ENCODE data around the gene MED14. TPM values are rescaled to one million over a fixed set of nuclear protein-coding genes. Genes with fewer than 3 reads are reported as not detected.

MED14 gene
- polyA plus RNA-seq, 2 donors: 7.4 to 9.8 TPM

- Histone ChIP-seq H3K4me3 (ENCODE audit: low read depth in 1 of 2, low read length in 2 of 2) (no peak overlapping the region), H3K36me3 (ENCODE audit: control insufficient read depth in 2 of 2, insufficient read depth in 2 of 2, low read length in 1 of 2) (peaks cover 0 to 3% of the 10 kb centered on the region in 2 donors), H3K9me3 (ENCODE audit: control insufficient read depth in 2 of 2, insufficient read depth in 1 of 2, low read depth in 1 of 2, low read length in 1 of 2) (peaks cover 0 to 8% of the 10 kb centered on the region in 2 donors), H3K4me1 (ENCODE audit: control insufficient read depth in 2 of 2, insufficient read depth in 2 of 2, low read length in 1 of 2) (no peaks in the 10 kb centered on the region), H3K27ac (ENCODE audit: low read depth in 2 of 2, low read length in 1 of 2) (no peak overlapping the region), H3K27me3 (ENCODE audit: control insufficient read depth in 1 of 2, insufficient read depth in 2 of 2, low read length in 2 of 2) (no peaks in the 10 kb centered on the region)
- WGBS, 2 donors: 87 to 93% methylated on average over 32 of the region's 32 CpGs
These were observed 111.7 kb downstream of the MED14 start for GRCh38 chrX:40623665-40624064.

- no peaks in the 10 kb centered on the region for H3K27me3 ChIP-seq (ENCODE audit: control insufficient read depth in 1 of 2, insufficient read depth in 2 of 2, low read length in 2 of 2)
- no peaks in the 10 kb centered on the region for H3K4me1 ChIP-seq (ENCODE audit: control insufficient read depth in 2 of 2, insufficient read depth in 2 of 2, low read length in 1 of 2)
- 89 to 97% methylated on average over 38 of the region's 38 CpGs for WGBS, 2 donors
- H3K36me3 ChIP-seq (ENCODE audit: control insufficient read depth in 2 of 2, insufficient read depth in 2 of 2, low read length in 1 of 2): peaks cover 0 to under 1% of the 10 kb centered on the region in 2 donors
- peaks cover 0 to 8% of the 10 kb centered on the region in 2 donors for H3K9me3 ChIP-seq (ENCODE audit: control insufficient read depth in 2 of 2, insufficient read depth in 1 of 2, low read depth in 1 of 2, low read length in 1 of 2)
- no peak within 1 kb of the TSS for H3K4me3 ChIP-seq (ENCODE audit: low read depth in 1 of 2, low read length in 2 of 2)
- H3K27ac ChIP-seq (ENCODE audit: low read depth in 2 of 2, low read length in 1 of 2): no peak within 1 kb of the TSS
These were observed 112.2 kb downstream of the MED14 start, which contains the start of gene MPC1L for GRCh38 chrX:40623139-40623536. TSS of gene MPC1L (plus strand) at chrX:40623428. CDS start at chrX:40623566, 138 bp downstream.

GRCh38 chrX:40622479-40623138, 112.7 kb downstream of the MED14 start:
- Histone ChIP-seq H3K4me3 (ENCODE audit: low read depth in 1 of 2, low read length in 2 of 2) (no peak overlapping the region), H3K4me1 (ENCODE audit: control insufficient read depth in 2 of 2, insufficient read depth in 2 of 2, low read length in 1 of 2) (no peaks in the 10 kb centered on the region), H3K9me3 (ENCODE audit: control insufficient read depth in 2 of 2, insufficient read depth in 1 of 2, low read depth in 1 of 2, low read length in 1 of 2) (peaks cover 0 to 8% of the 10 kb centered on the region in 2 donors), H3K27ac (ENCODE audit: low read depth in 2 of 2, low read length in 1 of 2) (no peak overlapping the region), H3K36me3 (ENCODE audit: control insufficient read depth in 2 of 2, insufficient read depth in 2 of 2, low read length in 1 of 2) (no peaks in the 10 kb centered on the region), H3K27me3 (ENCODE audit: control insufficient read depth in 1 of 2, insufficient read depth in 2 of 2, low read length in 2 of 2) (no peaks in the 10 kb centered on the region)
- WGBS, 2 donors: 85 to 86% methylated on average over 18 of the region's 18 CpGs

- 84 to 87% methylated on average over 7 of the region's 7 CpGs for WGBS, 2 donors
- no peaks in the 10 kb centered on the region for H3K4me1 ChIP-seq (ENCODE audit: control insufficient read depth in 2 of 2, insufficient read depth in 2 of 2, low read length in 1 of 2)
These were observed 117.8 kb downstream of the MED14 start for GRCh38 chrX:40617566-40617965.

GRCh38 chrX:40615976-40616375, 119.4 kb downstream of the MED14 start:
- 79 to 82% methylated on average over 9 of the region's 9 CpGs for WGBS, 2 donors
- H3K4me3 ChIP-seq (ENCODE audit: low read depth in 1 of 2, low read length in 2 of 2): no peak overlapping the region

More at GRCh38 chrX:40617566-40617965, 117.8 kb downstream of the MED14 start:
- no peaks in the 10 kb centered on the region for H3K36me3 ChIP-seq (ENCODE audit: control insufficient read depth in 2 of 2, insufficient read depth in 2 of 2, low read length in 1 of 2)
- no peaks in the 10 kb centered on the region for H3K27me3 ChIP-seq (ENCODE audit: control insufficient read depth in 1 of 2, insufficient read depth in 2 of 2, low read length in 2 of 2)
- peaks cover 0 to under 1% of the 10 kb centered on the region in 2 donors for H3K9me3 ChIP-seq (ENCODE audit: control insufficient read depth in 2 of 2, insufficient read depth in 1 of 2, low read depth in 1 of 2, low read length in 1 of 2)
- H3K27ac ChIP-seq (ENCODE audit: low read depth in 2 of 2, low read length in 1 of 2): no peak overlapping the region
- H3K4me3 ChIP-seq (ENCODE audit: low read depth in 1 of 2, low read length in 2 of 2): no peak overlapping the region

GRCh38 chrX:40612511-40612910, 122.8 kb downstream of the MED14 start:
- WGBS, 2 donors: 46 to 58% methylated on average over 4 of the region's 4 CpGs
- no peaks in the 10 kb centered on the region for H3K36me3 ChIP-seq (ENCODE audit: control insufficient read depth in 2 of 2, insufficient read depth in 2 of 2, low read length in 1 of 2)
- H3K4me3 ChIP-seq (ENCODE audit: low read depth in 1 of 2, low read length in 2 of 2): no peak overlapping the region
- no peak overlapping the region for H3K27ac ChIP-seq (ENCODE audit: low read depth in 2 of 2, low read length in 1 of 2)
- no peaks in the 10 kb centered on the region for H3K4me1 ChIP-seq (ENCODE audit: control insufficient read depth in 2 of 2, insufficient read depth in 2 of 2, low read length in 1 of 2)
- no peaks in the 10 kb centered on the region for H3K9me3 ChIP-seq (ENCODE audit: control insufficient read depth in 2 of 2, insufficient read depth in 1 of 2, low read depth in 1 of 2, low read length in 1 of 2)
- no peaks in the 10 kb centered on the region for H3K27me3 ChIP-seq (ENCODE audit: control insufficient read depth in 1 of 2, insufficient read depth in 2 of 2, low read length in 2 of 2)

More at GRCh38 chrX:40615976-40616375, 119.4 kb downstream of the MED14 start:
- no peak overlapping the region for H3K27ac ChIP-seq (ENCODE audit: low read depth in 2 of 2, low read length in 1 of 2)
- H3K9me3 ChIP-seq (ENCODE audit: control insufficient read depth in 2 of 2, insufficient read depth in 1 of 2, low read depth in 1 of 2, low read length in 1 of 2): no peaks in the 10 kb centered on the region
- H3K4me1 ChIP-seq (ENCODE audit: control insufficient read depth in 2 of 2, insufficient read depth in 2 of 2, low read length in 1 of 2): no peaks in the 10 kb centered on the region
- H3K27me3 ChIP-seq (ENCODE audit: control insufficient read depth in 1 of 2, insufficient read depth in 2 of 2, low read length in 2 of 2): no peaks in the 10 kb centered on the region
- H3K36me3 ChIP-seq (ENCODE audit: control insufficient read depth in 2 of 2, insufficient read depth in 2 of 2, low read length in 1 of 2): no peaks in the 10 kb centered on the region

- 72 to 82% methylated on average over 3 of the region's 3 CpGs for WGBS, 2 donors
- Histone ChIP-seq H3K4me3 (ENCODE audit: low read depth in 1 of 2, low read length in 2 of 2) (no peak overlapping the region), H3K4me1 (ENCODE audit: control insufficient read depth in 2 of 2, insufficient read depth in 2 of 2, low read length in 1 of 2) (no peaks in the 10 kb centered on the region), H3K27ac (ENCODE audit: low read depth in 2 of 2, low read length in 1 of 2) (no peak overlapping the region), H3K9me3 (ENCODE audit: control insufficient read depth in 2 of 2, insufficient read depth in 1 of 2, low read depth in 1 of 2, low read length in 1 of 2) (no peaks in the 10 kb centered on the region), H3K27me3 (ENCODE audit: control insufficient read depth in 1 of 2, insufficient read depth in 2 of 2, low read length in 2 of 2) (peaks cover 0 to 2% of the 10 kb centered on the region in 2 donors), H3K36me3 (ENCODE audit: control insufficient read depth in 2 of 2, insufficient read depth in 2 of 2, low read length in 1 of 2) (no peaks in the 10 kb centered on the region)
These were observed 128.0 kb downstream of the MED14 start for GRCh38 chrX:40607381-40607780.

- no peaks in the 10 kb centered on the region for H3K36me3 ChIP-seq (ENCODE audit: control insufficient read depth in 2 of 2, insufficient read depth in 2 of 2, low read length in 1 of 2)
- no peak overlapping the region for H3K4me3 ChIP-seq (ENCODE audit: low read depth in 1 of 2, low read length in 2 of 2)
- H3K27ac ChIP-seq (ENCODE audit: low read depth in 2 of 2, low read length in 1 of 2): no peak overlapping the region
- H3K4me1 ChIP-seq (ENCODE audit: control insufficient read depth in 2 of 2, insufficient read depth in 2 of 2, low read length in 1 of 2): no peaks in the 10 kb centered on the region
- H3K9me3 ChIP-seq (ENCODE audit: control insufficient read depth in 2 of 2, insufficient read depth in 1 of 2, low read depth in 1 of 2, low read length in 1 of 2): no peaks in the 10 kb centered on the region
- WGBS, 2 donors: 92 to 93% methylated on average over 6 of the region's 6 CpGs
- H3K27me3 ChIP-seq (ENCODE audit: control insufficient read depth in 1 of 2, insufficient read depth in 2 of 2, low read length in 2 of 2): peaks cover 0 to 2% of the 10 kb centered on the region in 2 donors
These were observed 131.9 kb downstream of the MED14 start for GRCh38 chrX:40603446-40603845.
